Osteoblast (primary cell): Measurements from ENCODE around the gene MRGPRX4. TPM values are rescaled to one million over a fixed set of nuclear protein-coding genes. Genes with fewer than 3 reads are reported as not detected.
"Not testable (repeated sequence)": the region's sequence is repeated elsewhere in the genome, so short reads cannot be mapped to it uniquely, and the experiment has no call there.

Experiments
- DNase-seq: peaks from one replicate; pipeline ENCODE4 v3.0.0; 2011; ENCODE audit warnings: low spot score, mixed read lengths; ENCODE audit not compliant: insufficient read length; ENCODE audit errors: missing footprints
- H2AFZ ChIP-seq: 2 replicates; pipeline ENCODE4 v1.6.0; 2011; ENCODE audit warnings: mild to moderate bottlenecking, low read length
- H3K27ac ChIP-seq: 2 replicates; pipeline ENCODE4 v1.5.1; 2011; ENCODE audit warnings: mild to moderate bottlenecking, low read depth, low read length, moderate library complexity
- H3K27me3 ChIP-seq: 2 replicates; pipeline ENCODE4 v1.6.0; 2012; ENCODE audit warnings: mild to moderate bottlenecking, control low read depth, inconsistent platforms, low read length, moderate library complexity; ENCODE audit not compliant: insufficient read depth
- H3K36me3 ChIP-seq: 2 replicates; pipeline ENCODE4 v1.5.1; 2011; ENCODE audit warnings: mild to moderate bottlenecking, low read length, control low read depth, moderate library complexity; ENCODE audit not compliant: insufficient read depth
- H3K4me1 ChIP-seq: 2 replicates; pipeline ENCODE4 v1.5.1; 2011; ENCODE audit warnings: mild to moderate bottlenecking, low read length, control low read depth, moderate library complexity; ENCODE audit not compliant: insufficient read depth
- H3K4me2 ChIP-seq: 2 replicates; pipeline ENCODE4 v1.6.0; 2011; ENCODE audit warnings: mild to moderate bottlenecking, low read length; ENCODE audit not compliant: insufficient read depth
- H3K4me3 ChIP-seq: fragments of 200-600 bp; sonication (generic); 3 replicates; pipeline ENCODE4 v1.5.1; 2012; ENCODE audit warnings: mild to moderate bottlenecking, low read length, inconsistent platforms; ENCODE audit not compliant: insufficient read depth
- H3K79me2 ChIP-seq: 2 replicates; pipeline ENCODE4 v1.6.0; 2012; ENCODE audit warnings: mild to moderate bottlenecking, low read length, control low read depth, inconsistent platforms; ENCODE audit not compliant: insufficient read depth
- H3K9me3 ChIP-seq: 2 replicates; pipeline ENCODE4 v1.5.1; 2011; ENCODE audit warnings: low read depth, low read length, control low read depth
- H4K20me1 ChIP-seq: 2 replicates; pipeline ENCODE4 v1.6.0; 2012; ENCODE audit warnings: mild to moderate bottlenecking, low read length, control low read depth; ENCODE audit not compliant: insufficient read depth
- CTCF ChIP-seq: IDR thresholded peaks from 2 replicates; pipeline ENCODE4 v1.5.1; 2011; ENCODE audit warnings: mild to moderate bottlenecking, low read depth, low read length, moderate library complexity; ENCODE audit errors: extremely low read depth
- total RNA-seq: library from RNA; depleted of rRNA; stranded (reverse); fragments of >200 nt; gene quantifications from 2 replicates; pipeline ENCODE4 v1.2.3, GENCODE V29; 2012

The MRGPRX4 gene
- total RNA-seq, 1 donor: not detected

GRCh38 chr11:18173225-18173866 lies 709 bp downstream of the MRGPRX4 start:
- Histone ChIP-seq H2AFZ (no peak overlapping the region), H3K27me3 (peaks cover 11% of the 10 kb centered on the region), H3K4me1 (no peaks in the 10 kb centered on the region), H3K36me3 (no peaks in the 10 kb centered on the region), H3K4me2 (no peak overlapping the region), H3K9me3 (no peaks in the 10 kb centered on the region), H3K79me2 (no peaks in the 10 kb centered on the region), H4K20me1 (no peaks in the 10 kb centered on the region), H3K4me3 (no peak overlapping the region), H3K27ac (no peak overlapping the region)
- no peak for TF ChIP-seq CTCF
- DNase-seq: no peak

GRCh38 chr11:18188796-18189195 lies 16.2 kb downstream of the MRGPRX4 start:
- Histone ChIP-seq H3K4me2 (no peak overlapping the region), H3K4me3 (no peak overlapping the region), H2AFZ (no peak overlapping the region), H3K27ac (no peak overlapping the region), H3K79me2 (no peaks in the 10 kb centered on the region), H4K20me1 (no peaks in the 10 kb centered on the region), H3K36me3 (no peaks in the 10 kb centered on the region), H3K9me3 (no peaks in the 10 kb centered on the region), H3K27me3 (no peaks in the 10 kb centered on the region), H3K4me1 (no peaks in the 10 kb centered on the region)
- DNase-seq: no peak
- TF ChIP-seq CTCF: no peak

GRCh38 chr11:18189476-18190245 lies 17.0 kb downstream of the MRGPRX4 start:
- not testable (repeated sequence) for H3K27ac ChIP-seq, H3K27me3 ChIP-seq, H4K20me1 ChIP-seq, H3K4me1 ChIP-seq, DNase-seq, H2AFZ ChIP-seq, H3K9me3 ChIP-seq, H3K79me2 ChIP-seq, H3K36me3 ChIP-seq, H3K4me2 ChIP-seq, H3K4me3 ChIP-seq

- no peaks in the 10 kb centered on the region for H3K4me1 ChIP-seq
- no peak overlapping the region for H2AFZ ChIP-seq
- no peak overlapping the region for H3K4me2 ChIP-seq
- H3K27me3 ChIP-seq: no peaks in the 10 kb centered on the region
- H4K20me1 ChIP-seq: no peaks in the 10 kb centered on the region
- H3K79me2 ChIP-seq: no peaks in the 10 kb centered on the region
- no peaks in the 10 kb centered on the region for H3K9me3 ChIP-seq
- TF ChIP-seq CTCF: no peak
- H3K36me3 ChIP-seq: no peaks in the 10 kb centered on the region
- H3K4me3 ChIP-seq: no peak overlapping the region
- DNase-seq: no peak
- no peak overlapping the region for H3K27ac ChIP-seq
Measured at GRCh38 chr11:18191376-18191775, 18.7 kb downstream of the MRGPRX4 start.
